Measurements from ENCODE around the gene SREBF1.

The SREBF1 gene

GRCh38 chr17:17822616-17823015, 14.2 kb downstream of the SREBF1 start:
- no peak for DNase-seq

DNA sequence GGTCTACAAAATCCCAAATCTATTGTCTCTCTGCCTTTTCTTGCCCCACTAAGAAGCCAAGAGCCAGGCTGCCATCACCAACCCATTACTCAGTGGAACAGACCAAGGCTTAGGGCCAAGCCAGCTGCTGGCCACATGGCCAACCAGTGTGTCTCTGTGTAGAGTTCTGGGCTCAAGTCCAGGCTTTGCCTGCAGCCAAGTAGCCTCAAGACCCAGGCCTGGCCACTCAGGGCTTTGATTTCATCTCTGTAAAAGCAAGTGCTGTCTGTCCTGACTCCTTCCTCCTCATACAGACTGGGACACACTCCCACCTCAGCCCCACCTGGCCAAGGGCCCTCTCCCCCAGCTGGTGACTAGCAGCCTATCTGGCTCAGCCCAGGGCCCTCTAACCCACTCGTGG, 14.6 kb downstream of the SREBF1 start:
- DNase-seq: no peak

DNA sequence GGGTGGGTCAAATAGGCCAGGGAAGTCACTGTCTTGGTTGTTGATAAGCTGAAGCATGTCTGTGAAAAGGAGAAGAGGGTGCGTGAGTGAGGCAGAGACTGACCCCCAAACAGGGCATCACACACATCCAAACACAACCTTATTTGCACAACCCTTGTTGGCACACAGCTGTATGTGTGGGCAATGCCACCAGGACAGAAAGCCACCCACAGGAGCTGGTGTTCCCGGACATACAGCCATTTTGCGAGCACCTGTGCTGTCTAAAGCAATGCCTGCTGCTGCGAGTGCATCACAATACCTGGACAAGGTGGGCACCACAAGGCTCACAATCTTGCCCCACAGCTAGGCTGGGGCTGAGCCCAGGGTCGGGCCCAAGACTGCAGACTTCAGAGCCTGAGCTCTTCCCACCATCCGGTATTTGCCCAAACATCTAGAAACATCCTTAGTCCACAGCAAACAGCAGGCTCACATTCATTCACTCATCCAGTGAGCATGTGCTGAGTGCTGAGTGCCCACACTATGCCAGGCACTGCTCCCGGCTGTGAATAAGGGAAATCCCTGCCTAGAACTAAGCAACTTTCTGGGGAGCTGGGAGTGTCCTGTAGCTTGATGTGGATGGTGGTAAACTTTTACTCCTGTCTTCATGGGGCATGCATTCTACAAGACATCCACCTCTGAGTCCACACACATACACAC, 16.2 kb downstream of the SREBF1 start:
- no peak for DNase-seq

- no peak for DNase-seq
These were observed 16.7 kb downstream of the SREBF1 start for GRCh38 chr17:17820046-17820445.

DNA sequence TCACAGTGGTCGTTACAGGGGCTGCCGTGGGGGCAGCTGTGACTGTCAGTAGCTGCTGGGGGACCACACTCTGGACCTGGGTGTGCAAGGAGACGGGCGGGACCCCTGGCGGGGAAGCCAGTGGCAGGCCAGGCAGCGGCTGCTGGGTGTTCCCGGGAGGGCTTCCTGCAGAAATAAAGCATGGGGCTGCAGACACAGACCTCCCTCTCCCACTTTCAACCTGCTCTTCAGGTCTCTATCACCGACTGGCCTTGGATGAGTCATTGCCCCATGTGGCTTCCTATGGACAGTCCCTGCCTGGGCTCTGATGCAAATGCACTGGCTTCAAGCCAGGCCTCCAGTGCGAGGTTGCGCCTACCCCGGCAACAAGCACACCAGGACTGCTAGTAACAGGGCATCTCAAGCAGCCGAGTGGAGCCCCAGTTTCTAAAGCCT, 17.2 kb downstream of the SREBF1 start:
- no peak for DNase-seq

DNA sequence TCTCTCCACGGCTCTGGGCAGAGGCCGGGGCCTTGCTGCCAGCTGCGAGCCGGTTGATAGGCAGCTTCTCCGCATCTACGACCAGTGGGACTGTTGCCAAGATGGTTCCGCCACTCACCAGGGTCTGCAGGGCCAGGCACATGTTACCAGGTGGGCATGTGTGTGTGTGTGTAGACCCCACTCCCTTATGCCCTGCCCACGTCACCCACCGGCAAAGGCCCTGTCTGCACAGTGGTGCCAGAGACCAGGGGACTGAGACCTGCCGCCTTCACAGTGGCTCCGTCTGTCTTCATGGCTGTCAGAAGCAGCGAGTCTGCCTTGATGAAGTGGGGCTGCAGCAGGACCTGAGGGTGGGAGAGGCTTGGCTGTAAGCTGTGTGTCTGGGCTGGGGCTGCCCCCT, 17.7 kb downstream of the SREBF1 start:
- no peak for DNase-seq

- no peak for DNase-seq
These were observed 18.7 kb downstream of the SREBF1 start for GRCh38 chr17:17818088-17818526.

- DNase-seq: no peak
These were observed 19.2 kb downstream of the SREBF1 start for GRCh38 chr17:17817552-17817947.

- DNase-seq: no peak
These were observed 19.8 kb downstream of the SREBF1 start for GRCh38 chr17:17816831-17817551.

DNA sequence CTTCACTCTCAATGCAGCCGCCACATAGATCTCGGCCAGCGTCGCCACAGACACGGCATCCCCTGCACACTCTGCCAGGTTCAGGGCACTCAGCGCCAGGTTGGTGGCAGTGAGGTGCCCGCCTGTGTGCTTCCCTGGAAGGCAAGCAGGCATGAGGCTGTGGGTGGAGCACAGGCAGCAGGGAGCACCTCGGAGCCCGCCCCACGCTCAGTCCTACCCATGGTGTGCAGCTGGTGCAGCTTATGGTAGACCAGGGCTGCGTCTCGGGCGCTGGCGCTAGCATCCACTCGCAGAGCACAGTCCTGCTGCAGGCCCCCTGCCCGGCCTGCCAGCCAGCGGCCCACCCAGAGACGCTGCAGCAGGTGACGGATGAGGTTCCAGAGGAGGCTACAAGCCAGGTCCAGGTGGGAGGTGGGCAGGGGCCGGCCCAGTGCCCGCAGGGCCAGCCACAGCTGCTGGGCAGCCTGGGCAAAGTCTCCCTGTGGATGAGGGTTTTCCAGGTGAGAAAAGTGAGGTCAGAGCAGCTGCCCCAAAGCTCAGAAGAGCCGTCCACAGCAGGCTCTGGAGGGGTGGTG, 20.5 kb downstream of the SREBF1 start:
- DNase-seq: no peak

- no peak for DNase-seq
These were observed 21.2 kb downstream of the SREBF1 start for GRCh38 chr17:17815436-17816200.

- DNase-seq: no peak
These were observed 21.8 kb downstream of the SREBF1 start for GRCh38 chr17:17815062-17815406.

DNA sequence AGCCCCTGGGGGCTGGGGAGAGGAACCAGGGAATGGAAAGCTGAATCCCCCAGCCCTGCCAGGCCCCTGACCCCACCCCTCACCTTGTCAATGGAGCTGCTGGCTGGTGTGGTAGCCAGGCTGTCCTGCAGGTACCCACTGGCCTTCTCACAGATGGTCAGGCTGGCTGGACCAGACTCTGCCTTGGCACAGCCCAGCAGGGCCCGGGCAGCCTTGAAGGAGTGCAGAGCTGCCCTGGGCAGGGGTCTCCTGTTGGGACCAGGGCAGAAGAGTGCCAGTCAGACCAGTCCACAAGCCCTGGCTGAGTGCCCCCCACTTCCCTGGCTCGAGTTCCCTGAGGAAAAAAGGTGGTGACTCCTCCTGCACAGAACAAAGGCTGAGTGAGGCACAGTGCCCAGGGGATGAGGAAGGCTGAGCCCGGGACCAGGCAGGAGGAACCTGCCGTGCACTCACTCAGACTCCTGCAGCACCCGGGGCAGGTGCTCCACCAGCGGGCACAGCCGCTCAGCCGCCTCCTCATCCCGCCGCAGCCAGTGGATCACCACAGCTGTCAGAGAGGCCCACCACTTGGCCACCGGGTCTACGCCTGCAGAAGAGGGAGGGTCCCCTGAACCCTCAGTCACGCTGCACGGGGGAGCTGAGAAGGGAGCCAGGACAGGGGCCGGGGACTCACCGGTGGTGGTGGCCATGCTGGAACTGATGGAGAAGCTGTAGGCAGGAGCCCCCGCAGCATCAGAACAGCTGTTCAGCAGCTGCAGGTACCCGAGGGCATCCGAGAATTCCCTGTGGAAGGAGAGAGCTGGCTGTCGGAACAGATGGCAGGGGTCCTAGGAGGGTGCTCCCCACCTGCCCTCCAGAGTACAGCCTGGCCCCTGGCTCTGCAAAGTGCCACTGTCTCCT, 22.4 kb downstream of the SREBF1 start:
- DNase-seq: no peak

DNA sequence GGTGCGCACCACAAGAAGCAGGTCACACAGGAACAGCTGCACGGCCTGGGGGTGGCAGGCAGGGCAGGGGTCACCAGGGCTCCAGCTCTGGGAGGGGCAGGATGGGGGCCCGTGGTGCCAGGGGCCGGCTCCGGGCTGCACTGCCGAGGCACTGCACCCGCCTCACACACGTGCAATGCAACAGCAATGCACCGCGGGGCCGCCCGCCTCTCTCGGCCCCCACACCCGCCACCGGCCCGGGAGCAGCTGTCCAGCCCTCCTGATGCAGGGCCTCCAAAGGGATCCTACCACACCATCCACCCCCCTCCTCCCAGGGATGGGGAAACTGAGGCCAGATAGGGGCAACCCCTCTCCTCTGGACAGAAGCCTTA, 23.1 kb downstream of the SREBF1 start:
- DNase-seq: no peak

GRCh38 chr17:17813055-17813724, 23.6 kb downstream of the SREBF1 start:
- DNase-seq: no peak

DNA sequence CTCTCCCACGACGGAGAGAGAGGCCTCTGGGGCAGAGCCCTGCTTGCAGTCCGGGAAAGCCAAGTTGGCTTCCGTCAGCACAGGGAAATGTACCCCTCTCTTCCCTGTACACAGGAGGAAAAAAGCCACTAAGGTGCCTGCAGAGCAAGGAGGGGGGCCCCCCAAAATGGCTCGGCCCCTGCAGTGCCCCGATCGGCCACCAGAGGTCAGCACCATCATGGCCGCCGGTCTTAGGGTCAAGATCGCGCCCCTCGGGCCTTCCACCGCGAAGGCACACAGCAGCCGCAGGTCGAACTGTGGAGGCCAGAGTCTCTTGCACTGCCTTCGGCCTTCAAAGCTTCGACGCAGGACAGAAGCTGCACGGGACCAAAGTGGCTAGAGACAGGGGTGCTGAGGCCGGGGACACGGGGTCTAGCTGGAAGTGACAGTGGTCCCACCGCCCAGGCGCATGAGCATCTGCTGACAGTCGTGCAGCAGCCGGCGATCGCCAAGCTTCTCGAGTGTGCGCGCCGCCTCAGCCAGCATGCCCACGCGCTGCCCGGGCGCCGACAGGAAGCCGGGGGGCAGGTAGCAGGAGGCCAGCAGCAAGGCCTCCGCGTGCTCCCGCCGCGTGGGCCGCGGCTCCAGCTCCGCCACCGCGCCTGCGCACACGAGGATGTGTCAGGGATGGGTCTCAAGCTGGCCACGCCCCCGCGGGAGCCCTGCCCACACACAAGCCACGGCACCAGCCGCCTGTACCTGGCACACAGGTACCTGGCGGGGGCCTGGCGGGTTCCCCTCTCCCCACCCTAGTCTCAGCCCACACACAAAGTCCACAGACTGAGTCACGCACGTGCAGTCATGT, 24.4 kb downstream of the SREBF1 start:
- no peak for DNase-seq

DNA sequence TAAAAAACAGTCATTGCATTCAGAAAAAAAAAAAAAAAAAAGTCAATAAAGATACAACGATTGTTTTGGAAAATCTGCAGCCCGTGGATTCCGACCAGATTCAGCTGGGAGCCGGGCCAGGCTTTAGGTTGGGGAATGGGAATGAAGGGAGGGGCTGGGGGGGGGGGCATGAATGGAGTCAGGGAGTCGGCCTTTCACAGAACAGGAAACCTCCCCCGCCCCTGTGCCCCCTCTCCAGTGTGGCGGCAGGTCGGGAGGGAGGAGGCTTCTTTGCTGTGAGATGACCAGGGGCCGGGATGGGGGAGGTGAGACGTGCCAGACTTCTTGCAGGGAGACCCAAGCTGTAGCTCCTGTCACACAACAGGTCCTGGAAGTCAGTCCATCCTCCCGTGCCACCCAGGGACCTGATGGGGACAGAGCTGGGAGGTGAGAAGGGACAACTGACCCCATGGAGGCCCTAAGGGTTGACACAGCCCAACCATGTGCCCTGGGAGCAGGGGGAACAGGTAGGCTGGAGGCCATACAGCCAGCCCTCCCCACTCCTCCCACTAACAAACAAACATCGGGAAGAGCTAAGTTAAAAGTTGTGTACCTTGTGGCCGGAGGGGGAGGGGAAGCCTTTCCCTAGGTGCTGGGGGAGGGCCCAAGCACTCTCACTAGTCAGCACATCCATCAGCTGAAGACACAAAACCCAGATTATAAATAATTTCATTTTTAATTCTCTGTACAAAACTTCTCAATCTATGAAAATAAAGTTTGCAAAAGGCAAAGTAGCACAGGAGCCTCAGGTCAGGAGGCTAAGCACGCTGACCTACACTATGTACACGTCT, 25.2 kb downstream of the SREBF1 start:
- no peak for DNase-seq

DNA sequence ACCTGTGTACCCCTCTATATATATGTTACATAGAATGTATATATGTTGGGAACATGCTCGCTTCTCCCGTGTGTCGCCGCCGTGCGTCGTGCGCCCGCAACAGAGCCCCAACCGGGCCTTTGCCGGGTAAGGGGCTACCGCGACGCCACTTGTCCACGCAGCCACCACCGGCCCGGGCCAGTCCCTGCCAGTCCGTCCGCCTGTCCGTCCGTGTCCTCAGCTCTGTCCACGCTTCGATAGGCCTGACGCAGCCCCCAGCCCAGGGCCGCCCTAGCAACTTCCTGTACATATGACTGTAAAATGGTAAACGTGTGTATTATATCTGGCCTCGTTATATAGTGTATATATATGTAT, 25.9 kb downstream of the SREBF1 start:
- DNase-seq: no peak

GRCh38 chr17:17810084-17810894, 26.5 kb downstream of the SREBF1 start:
- DNase-seq: no peak

Measured in NCI-H1436 treated with DMSO at 0.1 percent for 48 hours (cell line).